DOHH2 (cell line): ENCODE results near the gene COL2A1.

Experiments used
- H3F3A ChIP-seq: fragments of 200-600 bp; sonication (generic), shearing (Covaris generic); 2 replicates; pipeline ENCODE4 v1.6.0; 2016; ENCODE audit warnings: antibody characterized with exemption, mild to moderate bottlenecking; ENCODE audit not compliant: control insufficient read depth, insufficient read depth
- H3K27ac ChIP-seq: fragments of 200-600 bp; sonication (generic); 2 replicates; pipeline ENCODE4 v1.5.1; 2014; ENCODE audit warnings: low read depth, mild to moderate bottlenecking, low read length, moderate library complexity
- H3K27me3 ChIP-seq: fragments of 200-600 bp; sonication (generic); 2 replicates; pipeline ENCODE4 v1.6.1; 2014; ENCODE audit warnings: mild to moderate bottlenecking, low read length, mixed read lengths; ENCODE audit not compliant: control insufficient read depth
- H3K36me3 ChIP-seq: fragments of 200-600 bp; sonication (generic); 2 replicates; pipeline ENCODE4 v1.6.1; 2014; ENCODE audit warnings: mild to moderate bottlenecking, low read length, moderate library complexity, mixed read lengths; ENCODE audit not compliant: control insufficient read depth
- H3K4me1 ChIP-seq: fragments of 200-600 bp; sonication (generic); 2 replicates; pipeline ENCODE4 v1.6.1; 2014; ENCODE audit warnings: mild to moderate bottlenecking, low read length, mixed read lengths; ENCODE audit not compliant: control insufficient read depth
- H3K4me2 ChIP-seq: fragments of 200-600 bp; sonication (generic); 2 replicates; pipeline ENCODE4 v1.6.0; 2014; ENCODE audit warnings: mild to moderate bottlenecking, low read length, moderate library complexity
- H3K4me3 ChIP-seq: fragments of 200-600 bp; sonication (generic); 2 replicates; pipeline ENCODE4 v1.5.1; 2014; ENCODE audit warnings: mild to moderate bottlenecking, low read length, mixed read lengths
- H3K79me2 ChIP-seq: fragments of 200-600 bp; sonication (generic); 2 replicates; pipeline ENCODE4 v1.6.1; 2014; ENCODE audit warnings: mild to moderate bottlenecking, low read length, mixed read lengths; ENCODE audit not compliant: control insufficient read depth
- H3K9me2 ChIP-seq: fragments of 200-600 bp; sonication (generic); replicated peaks from 2 replicates; pipeline ENCODE4 v1.6.1; 2014; ENCODE audit warnings: mild to moderate bottlenecking, low read length, mixed read lengths; ENCODE audit not compliant: control insufficient read depth
- H3K9me3 ChIP-seq: fragments of 200-600 bp; sonication (generic); 2 replicates; pipeline ENCODE4 v1.6.1; 2014; ENCODE audit warnings: antibody characterized with exemption, low read length, mixed read lengths; ENCODE audit not compliant: control insufficient read depth, insufficient read depth
- H4K20me1 ChIP-seq: fragments of 200-600 bp; sonication (generic); 2 replicates; pipeline ENCODE4 v1.6.0; 2014; ENCODE audit warnings: low read depth, mild to moderate bottlenecking, antibody characterized with exemption, low read length, moderate library complexity; ENCODE audit not compliant: control insufficient read depth, insufficient read depth
- CTCF ChIP-seq: fragments of 200-600 bp; sonication (generic); IDR thresholded peaks from one replicate; pipeline ENCODE4 v1.5.1; 2014; ENCODE audit warnings: antibody characterized with exemption, mild to moderate bottlenecking, low read depth, low read length; ENCODE audit not compliant: poor library complexity, severe bottlenecking
- EZH2phosphoT487 ChIP-seq: fragments of 200-600 bp; sonication (generic); IDR thresholded peaks from 2 replicates; pipeline ENCODE4 v1.6.1; 2017; ENCODE audit warnings: borderline replicate concordance, mild to moderate bottlenecking, antibody characterized with exemption, low read length, moderate library complexity, mixed read lengths

Gene COL2A1

GRCh38 chr12:48031135-48031960, 27.1 kb upstream of the COL2A1 start:
- Histone ChIP-seq H3K27me3 (no peaks in the 10 kb centered on the region), H3K4me2 (no peak overlapping the region), H3K27ac (no peak overlapping the region), H3K79me2 (no peaks in the 10 kb centered on the region), H3F3A (no peaks in the 10 kb centered on the region), H3K9me3 (no peaks in the 10 kb centered on the region), H3K4me1 (no peaks in the 10 kb centered on the region), H3K36me3 (no peaks in the 10 kb centered on the region), H3K4me3 (no peak overlapping the region), H3K9me2 (no peaks in the 10 kb centered on the region), H4K20me1 (no peaks in the 10 kb centered on the region)
- TF ChIP-seq CTCF (no peak), EZH2phosphoT487 (no peak)

GRCh38 chr12:48030173-48030650, 25.9 kb upstream of the COL2A1 start:
- TF ChIP-seq CTCF, result no peak
- TF ChIP-seq EZH2phosphoT487, result no peak
- Histone ChIP-seq H3K9me2 (no peaks in the 10 kb centered on the region), H3K27me3 (no peaks in the 10 kb centered on the region), H4K20me1 (no peaks in the 10 kb centered on the region), H3K4me2 (no peak overlapping the region), H3K9me3 (no peaks in the 10 kb centered on the region), H3K27ac (no peak overlapping the region), H3K4me1 (no peaks in the 10 kb centered on the region), H3K79me2 (no peaks in the 10 kb centered on the region), H3K36me3 (no peaks in the 10 kb centered on the region), H3K4me3 (no peak overlapping the region), H3F3A (no peaks in the 10 kb centered on the region)

- no peaks in the 10 kb centered on the region for H4K20me1 ChIP-seq
- no peaks in the 10 kb centered on the region for H3K4me1 ChIP-seq
- H3F3A ChIP-seq, result no peaks in the 10 kb centered on the region
- no peaks in the 10 kb centered on the region for H3K79me2 ChIP-seq
- H3K4me3 ChIP-seq, result no peak overlapping the region
- no peak for TF ChIP-seq CTCF
- no peak for TF ChIP-seq EZH2phosphoT487
- no peaks in the 10 kb centered on the region for H3K27me3 ChIP-seq
- H3K27ac ChIP-seq, result no peak overlapping the region
- no peaks in the 10 kb centered on the region for H3K9me3 ChIP-seq
- no peaks in the 10 kb centered on the region for H3K36me3 ChIP-seq
- no peaks in the 10 kb centered on the region for H3K9me2 ChIP-seq
- H3K4me2 ChIP-seq, result no peak overlapping the region
These were observed 25.4 kb upstream of the COL2A1 start for GRCh38 chr12:48029491-48030172.
